ENCODE results near the gene XYLT1.

XYLT1 gene

GRCh38 chr16:17219991-17220390 is 250.8 kb downstream of the XYLT1 start:
- in situ Hi-C loops (cut with HindIII; ENCODE audit: low pct_ligation_motif_present, low pct_unique_long_range_greater_than_20kb, low sequenced_read_pairs), result no loop called here
- no peak for DNase-seq

GRCh38 chr16:17215936-17216335 is 254.8 kb downstream of the XYLT1 start:
- in situ Hi-C loops (cut with HindIII; ENCODE audit: low pct_ligation_motif_present, low pct_unique_long_range_greater_than_20kb, low sequenced_read_pairs), result no loop called here

GRCh38 chr16:17215306-17215705 is 255.5 kb downstream of the XYLT1 start:
- in situ Hi-C loops (cut with HindIII; ENCODE audit: low pct_ligation_motif_present, low pct_unique_long_range_greater_than_20kb, low sequenced_read_pairs), result no loop called here
- no peak for DNase-seq

More at GRCh38 chr16:17215936-17216335, 254.8 kb downstream of the XYLT1 start:
- DNase-seq, result no peak

GRCh38 chr16:17213974-17214373 is 256.8 kb downstream of the XYLT1 start:
- in situ Hi-C loops (cut with HindIII; ENCODE audit: low pct_ligation_motif_present, low pct_unique_long_range_greater_than_20kb, low sequenced_read_pairs), result no loop called here
- no peak for DNase-seq

GRCh38 chr16:17213025-17213424 is 257.7 kb downstream of the XYLT1 start:
- no peak for DNase-seq
- in situ Hi-C loops (cut with HindIII; ENCODE audit: low pct_ligation_motif_present, low pct_unique_long_range_greater_than_20kb, low sequenced_read_pairs), result no loop called here

GRCh38 chr16:17212606-17213005 is 258.2 kb downstream of the XYLT1 start:
- in situ Hi-C loops (cut with HindIII; ENCODE audit: low pct_ligation_motif_present, low pct_unique_long_range_greater_than_20kb, low sequenced_read_pairs), result no loop called here
- no peak for DNase-seq

GRCh38 chr16:17211797-17212196 is 259.0 kb downstream of the XYLT1 start:
- DNase-seq, result no peak
- in situ Hi-C loops (cut with HindIII; ENCODE audit: low pct_ligation_motif_present, low pct_unique_long_range_greater_than_20kb, low sequenced_read_pairs), result no loop called here

GRCh38 chr16:17206712-17207111 is 264.0 kb downstream of the XYLT1 start:
- in situ Hi-C loops (cut with HindIII; ENCODE audit: low pct_ligation_motif_present, low pct_unique_long_range_greater_than_20kb, low sequenced_read_pairs), result no loop called here

GRCh38 chr16:17205279-17206211 is 265.2 kb downstream of the XYLT1 start:
- no peak for DNase-seq
- in situ Hi-C loops (cut with HindIII; ENCODE audit: low pct_ligation_motif_present, low pct_unique_long_range_greater_than_20kb, low sequenced_read_pairs), result no loop called here

More at GRCh38 chr16:17206712-17207111, 264.0 kb downstream of the XYLT1 start:
- no peak for DNase-seq

- in situ Hi-C loops (cut with HindIII; ENCODE audit: low pct_ligation_motif_present, low pct_unique_long_range_greater_than_20kb, low sequenced_read_pairs), result no loop called here
- no peak for DNase-seq
These were observed 266.1 kb downstream of the XYLT1 start for GRCh38 chr16:17204644-17205043.

- in situ Hi-C loops (cut with HindIII; ENCODE audit: low pct_ligation_motif_present, low pct_unique_long_range_greater_than_20kb, low sequenced_read_pairs), result no loop called here
These were observed 266.6 kb downstream of the XYLT1 start for GRCh38 chr16:17204206-17204605.

GRCh38 chr16:17203424-17203823 is 267.3 kb downstream of the XYLT1 start:
- in situ Hi-C loops (cut with HindIII; ENCODE audit: low pct_ligation_motif_present, low pct_unique_long_range_greater_than_20kb, low sequenced_read_pairs), result no loop called here
- DNase-seq, result no peak

More at GRCh38 chr16:17204206-17204605, 266.6 kb downstream of the XYLT1 start:
- no peak for DNase-seq

- in situ Hi-C loops (cut with HindIII; ENCODE audit: low pct_ligation_motif_present, low pct_unique_long_range_greater_than_20kb, low sequenced_read_pairs), result no loop called here
- DNase-seq, result no peak
These were observed 271.6 kb downstream of the XYLT1 start for GRCh38 chr16:17199135-17199534.

GRCh38 chr16:17196526-17196925 is 274.2 kb downstream of the XYLT1 start:
- DNase-seq, result no peak
- in situ Hi-C loops (cut with HindIII; ENCODE audit: low pct_ligation_motif_present, low pct_unique_long_range_greater_than_20kb, low sequenced_read_pairs), result no loop called here

- in situ Hi-C loops (cut with HindIII; ENCODE audit: low pct_ligation_motif_present, low pct_unique_long_range_greater_than_20kb, low sequenced_read_pairs), result no loop called here
- peak; percentile 20 for DNase-seq
These were observed 276.5 kb downstream of the XYLT1 start for GRCh38 chr16:17194190-17194780.

GRCh38 chr16:17193566-17194100 is 277.1 kb downstream of the XYLT1 start:
- in situ Hi-C loops (cut with HindIII; ENCODE audit: low pct_ligation_motif_present, low pct_unique_long_range_greater_than_20kb, low sequenced_read_pairs), result no loop called here
- no peak for DNase-seq

- DNase-seq, result no peak
- in situ Hi-C loops (cut with HindIII; ENCODE audit: low pct_ligation_motif_present, low pct_unique_long_range_greater_than_20kb, low sequenced_read_pairs), result no loop called here
These were observed 286.7 kb downstream of the XYLT1 start for GRCh38 chr16:17184026-17184425.

GRCh38 chr16:17177959-17178905 is 292.5 kb downstream of the XYLT1 start:
- DNase-seq, result no peak
- in situ Hi-C loops (cut with HindIII; ENCODE audit: low pct_ligation_motif_present, low pct_unique_long_range_greater_than_20kb, low sequenced_read_pairs), result no loop called here
